ENCODE results near the gene UNC45A.
"Not testable (repeated sequence)": the region's sequence is repeated elsewhere in the genome, so short reads cannot be mapped to it uniquely, and the experiment has no call there.

UNC45A gene

GRCh38 chr15:90893175-90894090 is 41.7 kb upstream of the UNC45A start:
- no peaks in the 10 kb centered on the region for H3K36me3 ChIP-seq (ENCODE audit: insufficient read depth, low read length)
- H2AFZ ChIP-seq (ENCODE audit: low read depth, low read length), result no peak overlapping the region
- H3K9me3 ChIP-seq (ENCODE audit: low read length), result no peaks in the 10 kb centered on the region
- no peak overlapping the region for H3K4me3 ChIP-seq (ENCODE audit: low read length)
- H3K27me3 ChIP-seq (ENCODE audit: insufficient read depth, low read length), result no peaks in the 10 kb centered on the region
- no peaks in the 10 kb centered on the region for H3K4me1 ChIP-seq (ENCODE audit: insufficient read depth, low read length)

- no peaks in the 10 kb centered on the region for H3K4me1 ChIP-seq (ENCODE audit: insufficient read depth, low read length)
- no peaks in the 10 kb centered on the region for H3K27me3 ChIP-seq (ENCODE audit: insufficient read depth, low read length)
- no peaks in the 10 kb centered on the region for H3K9me3 ChIP-seq (ENCODE audit: low read length)
- H3K36me3 ChIP-seq (ENCODE audit: insufficient read depth, low read length), result no peaks in the 10 kb centered on the region
- H2AFZ ChIP-seq (ENCODE audit: low read depth, low read length), result no peak overlapping the region
- H3K4me3 ChIP-seq (ENCODE audit: low read length), result no peak overlapping the region
Measured at GRCh38 chr15:90895571-90896117, 39.4 kb upstream of the UNC45A start.

- H3K27me3 ChIP-seq (ENCODE audit: insufficient read depth, low read length); H3K36me3 ChIP-seq (ENCODE audit: insufficient read depth, low read length); H3K4me1 ChIP-seq (ENCODE audit: insufficient read depth, low read length); H3K4me3 ChIP-seq (ENCODE audit: low read length); H3K9me3 ChIP-seq (ENCODE audit: low read length); H2AFZ ChIP-seq (ENCODE audit: low read depth, low read length): not testable (repeated sequence)
Measured at GRCh38 chr15:90897131-90897655, 37.9 kb upstream of the UNC45A start.

GRCh38 chr15:90901175-90902039 is 33.7 kb upstream of the UNC45A start:
- peak overlapping the region; percentile 42 for H2AFZ ChIP-seq (ENCODE audit: low read depth, low read length)
- no peaks in the 10 kb centered on the region for H3K9me3 ChIP-seq (ENCODE audit: low read length)
- H3K4me1 ChIP-seq (ENCODE audit: insufficient read depth, low read length), result peaks cover 13% of the 10 kb centered on the region
- peak overlapping the region; percentile 54 for H3K4me3 ChIP-seq (ENCODE audit: low read length)
- H3K27me3 ChIP-seq (ENCODE audit: insufficient read depth, low read length), result no peaks in the 10 kb centered on the region
- peaks cover 16% of the 10 kb centered on the region for H3K36me3 ChIP-seq (ENCODE audit: insufficient read depth, low read length)

- peak overlapping the region; percentile 42 for H2AFZ ChIP-seq (ENCODE audit: low read depth, low read length)
Measured at GRCh38 chr15:90902040-90902839, 32.8 kb upstream of the UNC45A start.

GRCh38 chr15:90902840-90903732 is 32.0 kb upstream of the UNC45A start, which contains the start of gene MAN2A2:
MAN2A2 (plus strand) TSS chr15:90903302; CDS start chr15:90904208, 906 bp downstream.
- H3K4me3 ChIP-seq (ENCODE audit: low read length), result peak within 1 kb of the TSS; percentile 54
- no peaks in the 10 kb centered on the region for H3K27me3 ChIP-seq (ENCODE audit: insufficient read depth, low read length)
- peaks cover 13% of the 10 kb centered on the region for H3K4me1 ChIP-seq (ENCODE audit: insufficient read depth, low read length)
- H3K9me3 ChIP-seq (ENCODE audit: low read length), result no peaks in the 10 kb centered on the region
- peak within 1 kb of the TSS; percentile 98 for H2AFZ ChIP-seq (ENCODE audit: low read depth, low read length)
- peaks cover 23% of the 10 kb centered on the region for H3K36me3 ChIP-seq (ENCODE audit: insufficient read depth, low read length)

More at GRCh38 chr15:90902040-90902839, 32.8 kb upstream of the UNC45A start:
- peak overlapping the region; percentile 54 for H3K4me3 ChIP-seq (ENCODE audit: low read length)
- H3K36me3 ChIP-seq (ENCODE audit: insufficient read depth, low read length), result peaks cover 23% of the 10 kb centered on the region
- H3K27me3 ChIP-seq (ENCODE audit: insufficient read depth, low read length), result no peaks in the 10 kb centered on the region
- peaks cover 13% of the 10 kb centered on the region for H3K4me1 ChIP-seq (ENCODE audit: insufficient read depth, low read length)
- no peaks in the 10 kb centered on the region for H3K9me3 ChIP-seq (ENCODE audit: low read length)

- peak overlapping the region; percentile 54 for H3K4me3 ChIP-seq (ENCODE audit: low read length)
- peaks cover 13% of the 10 kb centered on the region for H3K4me1 ChIP-seq (ENCODE audit: insufficient read depth, low read length)
- H2AFZ ChIP-seq (ENCODE audit: low read depth, low read length), result peak overlapping the region; percentile 98
- H3K9me3 ChIP-seq (ENCODE audit: low read length), result no peaks in the 10 kb centered on the region
- H3K27me3 ChIP-seq (ENCODE audit: insufficient read depth, low read length), result no peaks in the 10 kb centered on the region
- H3K36me3 ChIP-seq (ENCODE audit: insufficient read depth, low read length), result peaks cover 25% of the 10 kb centered on the region
Measured at GRCh38 chr15:90903733-90904536, 31.1 kb upstream of the UNC45A start.

GRCh38 chr15:90904746-90905145 is 30.3 kb upstream of the UNC45A start:
- Histone ChIP-seq H3K4me3 (ENCODE audit: low read length) (no peak overlapping the region), H3K27me3 (ENCODE audit: insufficient read depth, low read length) (no peaks in the 10 kb centered on the region), H3K9me3 (ENCODE audit: low read length) (no peaks in the 10 kb centered on the region), H3K4me1 (ENCODE audit: insufficient read depth, low read length) (peaks cover 13% of the 10 kb centered on the region), H3K36me3 (ENCODE audit: insufficient read depth, low read length) (peaks cover 28% of the 10 kb centered on the region), H2AFZ (ENCODE audit: low read depth, low read length) (no peak overlapping the region)

GRCh38 chr15:90905306-90906180 is 29.5 kb upstream of the UNC45A start:
- H3K36me3 ChIP-seq (ENCODE audit: insufficient read depth, low read length), result peaks cover 31% of the 10 kb centered on the region

GRCh38 chr15:90906181-90906849 is 28.8 kb upstream of the UNC45A start:
- no peak overlapping the region for H3K4me3 ChIP-seq (ENCODE audit: low read length)
- H3K9me3 ChIP-seq (ENCODE audit: low read length), result no peaks in the 10 kb centered on the region
- no peaks in the 10 kb centered on the region for H3K27me3 ChIP-seq (ENCODE audit: insufficient read depth, low read length)
- H3K4me1 ChIP-seq (ENCODE audit: insufficient read depth, low read length), result peaks cover 13% of the 10 kb centered on the region
- no peak overlapping the region for H2AFZ ChIP-seq (ENCODE audit: low read depth, low read length)
- H3K36me3 ChIP-seq (ENCODE audit: insufficient read depth, low read length), result peaks cover 38% of the 10 kb centered on the region

More at GRCh38 chr15:90905306-90906180, 29.5 kb upstream of the UNC45A start:
- H3K4me3 ChIP-seq (ENCODE audit: low read length), result no peak overlapping the region
- peaks cover 13% of the 10 kb centered on the region for H3K4me1 ChIP-seq (ENCODE audit: insufficient read depth, low read length)
- no peak overlapping the region for H2AFZ ChIP-seq (ENCODE audit: low read depth, low read length)
- H3K27me3 ChIP-seq (ENCODE audit: insufficient read depth, low read length), result no peaks in the 10 kb centered on the region
- H3K9me3 ChIP-seq (ENCODE audit: low read length), result no peaks in the 10 kb centered on the region

Data from neuron (in vitro differentiated cells).